GM18499 (cell line): ENCODE results near the gene PHF14.
"Not testable (repeated sequence)": the region's sequence is repeated elsewhere in the genome, so short reads cannot be mapped to it uniquely, and the experiment has no call there.

Experiments
- ATAC-seq: cut with Tn5 transposase; IDR thresholded peaks from one replicate; pipeline ENCODE4 v1.9.1; 2021; ENCODE audit warnings: moderate number of reproducible peaks; ENCODE audit not compliant: insufficient read depth, unreplicated experiment

PHF14 gene, protein sequence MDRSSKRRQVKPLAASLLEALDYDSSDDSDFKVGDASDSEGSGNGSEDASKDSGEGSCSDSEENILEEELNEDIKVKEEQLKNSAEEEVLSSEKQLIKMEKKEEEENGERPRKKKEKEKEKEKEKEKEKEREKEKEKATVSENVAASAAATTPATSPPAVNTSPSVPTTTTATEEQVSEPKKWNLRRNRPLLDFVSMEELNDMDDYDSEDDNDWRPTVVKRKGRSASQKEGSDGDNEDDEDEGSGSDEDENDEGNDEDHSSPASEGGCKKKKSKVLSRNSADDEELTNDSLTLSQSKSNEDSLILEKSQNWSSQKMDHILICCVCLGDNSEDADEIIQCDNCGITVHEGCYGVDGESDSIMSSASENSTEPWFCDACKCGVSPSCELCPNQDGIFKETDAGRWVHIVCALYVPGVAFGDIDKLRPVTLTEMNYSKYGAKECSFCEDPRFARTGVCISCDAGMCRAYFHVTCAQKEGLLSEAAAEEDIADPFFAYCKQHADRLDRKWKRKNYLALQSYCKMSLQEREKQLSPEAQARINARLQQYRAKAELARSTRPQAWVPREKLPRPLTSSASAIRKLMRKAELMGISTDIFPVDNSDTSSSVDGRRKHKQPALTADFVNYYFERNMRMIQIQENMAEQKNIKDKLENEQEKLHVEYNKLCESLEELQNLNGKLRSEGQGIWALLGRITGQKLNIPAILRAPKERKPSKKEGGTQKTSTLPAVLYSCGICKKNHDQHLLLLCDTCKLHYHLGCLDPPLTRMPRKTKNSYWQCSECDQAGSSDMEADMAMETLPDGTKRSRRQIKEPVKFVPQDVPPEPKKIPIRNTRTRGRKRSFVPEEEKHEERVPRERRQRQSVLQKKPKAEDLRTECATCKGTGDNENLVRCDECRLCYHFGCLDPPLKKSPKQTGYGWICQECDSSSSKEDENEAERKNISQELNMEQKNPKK

GRCh38 chr7:10973061-10973941, at the start of gene PHF14:
PHF14 (plus strand) TSS chr7:10973872; CDS start chr7:10974324, 452 bp downstream.
- ATAC-seq = peak; percentile 97

GRCh38 chr7:10924370-10924769, 49.3 kb upstream of the PHF14 start:
- no peak for ATAC-seq

GRCh38 chr7:10928203-10928602, 45.5 kb upstream of the PHF14 start:
- not testable (repeated sequence) for ATAC-seq

- ATAC-seq = no peak
Observed at GRCh38 chr7:10930551-10930950, 43.1 kb upstream of the PHF14 start.

- no peak for ATAC-seq
Observed at GRCh38 chr7:10931161-10931560, 42.5 kb upstream of the PHF14 start.

DNA sequence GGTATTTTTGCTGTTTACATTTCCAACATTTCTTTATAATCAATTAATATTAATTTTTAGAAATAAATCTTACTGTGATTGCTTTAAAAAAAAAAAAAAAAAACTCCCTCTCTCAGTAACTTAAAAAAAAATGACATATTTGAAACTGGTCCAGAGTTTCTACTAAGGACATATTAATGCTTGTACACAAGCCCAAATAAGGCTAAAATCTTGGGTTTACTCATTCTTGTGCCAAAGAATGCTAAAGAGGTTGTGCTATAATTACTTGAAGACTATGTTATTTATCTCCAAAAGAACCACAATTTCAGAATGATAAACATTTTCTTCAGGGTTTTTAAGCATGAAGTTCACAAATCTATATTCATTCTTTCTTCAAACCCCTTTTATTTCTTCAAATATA, 39.4 kb upstream of the PHF14 start:
- no peak for ATAC-seq

- ATAC-seq = no peak
Observed at GRCh38 chr7:10939237-10939910, 34.3 kb upstream of the PHF14 start.

GRCh38 chr7:10939911-10940703, 33.6 kb upstream of the PHF14 start:
- ATAC-seq = peak; percentile 86

DNA sequence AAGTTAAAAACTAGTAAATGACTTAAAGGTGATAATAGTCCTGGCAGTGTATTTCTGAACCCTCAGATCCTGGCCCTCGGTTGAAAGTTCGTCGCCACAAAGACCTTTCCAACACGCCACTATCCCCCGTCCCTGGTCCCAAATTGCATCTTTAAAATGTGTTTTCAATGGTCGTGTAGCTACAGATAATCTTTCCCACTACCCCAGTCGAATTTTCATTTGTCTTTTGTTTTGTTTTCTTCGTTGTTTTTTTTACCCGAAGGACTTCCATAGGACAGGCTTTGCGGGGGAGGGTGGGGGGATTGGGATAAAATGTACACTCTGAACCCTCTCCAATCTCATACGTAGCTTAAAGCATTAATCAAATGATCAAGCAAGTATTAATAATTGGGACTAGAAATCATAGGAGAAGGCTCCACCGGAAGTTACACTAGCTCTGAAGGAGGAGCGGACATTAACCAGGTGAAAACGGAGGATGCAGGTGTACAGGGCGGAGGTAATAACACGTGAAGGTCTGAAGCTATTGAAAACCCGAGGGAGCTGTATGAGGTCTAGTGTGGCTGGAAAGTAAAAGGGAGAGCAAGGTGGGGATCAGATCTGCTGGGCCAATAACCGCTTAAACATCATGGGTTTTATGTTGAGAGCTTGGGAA, 32.8 kb upstream of the PHF14 start:
- no peak for ATAC-seq

GRCh38 chr7:10950494-10950893, 23.2 kb upstream of the PHF14 start:
- no peak for ATAC-seq

DNA sequence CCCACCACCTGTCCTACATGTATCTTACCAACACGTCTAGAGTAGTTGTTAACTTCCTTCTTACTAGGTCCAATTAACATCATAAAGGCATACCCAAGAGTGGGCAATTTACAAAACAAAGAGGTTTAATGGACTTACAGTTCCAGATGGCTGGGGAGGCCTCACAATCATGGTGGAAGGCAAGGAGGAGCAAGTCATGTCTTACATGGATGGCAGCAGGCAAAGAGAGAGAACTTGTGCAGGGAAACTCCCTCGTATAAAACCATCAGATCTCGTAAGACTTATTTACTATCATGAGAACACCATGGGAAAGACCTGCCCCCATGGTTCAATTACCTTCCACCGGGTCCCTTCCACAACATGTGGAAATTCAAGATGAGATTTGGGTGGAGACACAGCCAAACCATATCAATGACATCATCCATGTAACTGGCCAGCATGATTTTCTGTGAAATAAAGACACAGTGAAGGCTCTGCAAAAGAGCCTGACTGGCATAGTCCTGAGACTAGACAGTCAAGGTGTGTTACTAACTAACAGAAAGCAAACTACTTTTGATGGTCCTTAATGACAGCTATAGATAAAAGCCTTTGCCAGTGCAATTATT, 22.6 kb upstream of the PHF14 start:
- ATAC-seq = not testable (repeated sequence)

- no peak for ATAC-seq
Observed at GRCh38 chr7:10952588-10952987, 21.1 kb upstream of the PHF14 start.

- ATAC-seq = not testable (repeated sequence)
Observed at GRCh38 chr7:10953078-10953750, 20.5 kb upstream of the PHF14 start.

- no peak for ATAC-seq
Observed at GRCh38 chr7:10956528-10956927, 17.1 kb upstream of the PHF14 start.

DNA sequence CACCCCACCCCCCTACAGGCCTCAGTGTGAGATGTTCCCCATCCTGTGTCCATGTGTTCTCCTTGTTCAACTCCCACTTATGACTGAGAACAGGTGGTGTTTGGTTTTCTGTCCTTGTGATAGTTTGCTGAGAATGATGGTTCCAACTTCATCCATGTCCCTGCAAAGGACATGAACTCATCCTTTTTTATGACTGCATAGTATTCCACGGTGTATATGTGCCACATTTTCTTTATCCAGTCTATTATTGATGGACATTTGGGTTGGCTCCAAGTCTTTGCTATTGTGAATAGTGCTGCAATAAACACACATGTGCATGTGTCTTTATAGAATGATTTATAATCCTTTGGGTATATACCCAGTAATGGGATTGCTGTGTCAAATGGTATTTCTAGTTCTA, 13.4 kb upstream of the PHF14 start:
- ATAC-seq = not testable (repeated sequence)

- ATAC-seq = not testable (repeated sequence)
Observed at GRCh38 chr7:10965016-10965415, 8.7 kb upstream of the PHF14 start.

DNA sequence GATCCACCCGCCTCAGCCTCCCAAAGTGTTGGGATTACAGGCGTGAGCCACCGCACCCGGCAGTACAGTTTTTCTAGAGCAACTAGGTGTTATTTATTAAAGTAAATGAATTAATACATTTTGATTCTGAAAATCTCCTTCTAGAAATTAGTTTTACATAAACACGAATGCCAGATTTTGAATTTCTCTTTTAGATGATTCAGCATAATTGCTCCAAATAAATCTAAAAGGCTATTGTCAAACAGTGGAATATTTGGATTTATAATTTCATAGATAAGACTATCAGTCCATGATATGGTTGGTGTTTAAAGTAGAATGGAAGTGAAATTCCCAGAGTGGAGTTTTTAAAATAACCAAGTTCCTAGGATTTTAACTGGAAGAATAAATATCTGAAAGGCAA, 1.5 kb upstream of the PHF14 start:
- ATAC-seq = no peak
